Measurements from ENCODE around the gene DNAH12.
A peak's percentile ranks its signal among the peaks of the same experiment; 100 is the strongest.
"Not testable (repeated sequence)": the region's sequence is repeated elsewhere in the genome, so short reads cannot be mapped to it uniquely, and the experiment has no call there.

The DNAH12 gene

DNA sequence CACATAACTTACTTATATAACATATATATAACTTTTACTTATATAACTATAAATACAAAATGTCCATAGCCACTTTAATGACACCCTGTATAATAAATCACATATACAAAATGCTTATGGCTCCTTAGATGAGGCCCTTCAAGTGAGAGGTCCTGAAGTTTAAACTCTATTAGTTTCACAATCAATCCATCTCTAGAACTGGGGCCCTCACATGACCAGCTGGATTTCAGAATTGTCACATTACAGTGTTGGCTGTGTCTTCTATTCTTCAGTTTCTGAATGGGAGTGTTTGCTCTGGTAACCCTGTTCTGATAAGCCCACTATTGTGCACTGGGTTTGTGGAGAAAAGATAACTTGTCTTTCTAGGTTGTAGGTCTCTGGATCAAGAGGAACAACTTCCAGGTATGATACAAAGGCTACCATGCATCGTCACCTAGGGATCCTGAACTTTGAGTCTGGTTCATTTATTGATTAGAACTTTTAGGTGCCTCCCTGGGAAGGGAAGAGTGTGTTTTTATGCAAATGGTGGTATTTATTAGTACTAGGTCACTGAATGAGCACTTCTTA is 107.9 kb downstream of the DNAH12 start:
- in situ Hi-C loops (cut with MboI; ENCODE audit: low pct_unique_long_range_greater_than_20kb, low sequenced_read_pairs): no loop called here
- no peak for DNase-seq

DNA sequence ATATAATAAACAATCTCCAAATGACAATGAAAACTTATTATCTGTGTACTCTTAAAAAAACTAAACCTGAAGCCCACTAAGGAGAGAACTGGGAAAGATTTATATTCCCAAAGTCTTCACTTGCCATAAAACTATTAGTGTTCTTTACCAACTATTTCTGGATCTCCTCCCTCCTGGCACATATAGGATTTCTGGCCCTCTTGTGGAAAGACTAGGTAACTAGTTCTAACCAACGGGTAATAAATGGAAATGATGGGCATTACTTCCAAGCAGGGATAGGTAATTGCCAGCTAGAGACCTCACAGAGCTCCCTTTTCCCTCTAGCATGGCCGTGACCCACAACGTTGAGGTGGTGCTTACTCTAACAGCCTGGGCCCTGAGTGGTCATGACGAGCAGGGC is 110.1 kb downstream of the DNAH12 start:
- in situ Hi-C loops (cut with MboI; ENCODE audit: low pct_unique_long_range_greater_than_20kb, low sequenced_read_pairs): no loop called here
- peak; percentile 12 for DNase-seq

DNA sequence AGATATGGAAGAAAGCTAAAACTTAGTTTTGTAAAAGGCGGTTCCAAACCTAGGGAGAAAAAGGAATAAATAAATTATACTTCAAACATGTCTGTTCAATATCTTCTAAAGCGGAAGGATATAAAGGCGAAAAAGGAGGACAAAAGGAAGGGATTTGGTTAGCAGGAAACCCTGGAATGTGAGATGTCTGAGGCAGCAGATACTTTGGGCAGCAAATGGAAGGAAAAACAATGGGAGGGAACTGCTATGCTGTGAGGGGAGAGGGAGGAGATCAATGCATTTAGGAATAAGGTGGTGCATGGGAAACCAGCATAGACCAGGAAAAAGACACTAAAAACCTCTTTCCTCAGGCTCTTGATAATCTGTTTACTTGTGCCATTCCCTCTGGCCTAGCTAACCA is 120.8 kb downstream of the DNAH12 start:
- in situ Hi-C loops (cut with MboI; ENCODE audit: low pct_unique_long_range_greater_than_20kb, low sequenced_read_pairs): no loop called here
- DNase-seq: no peak

DNA sequence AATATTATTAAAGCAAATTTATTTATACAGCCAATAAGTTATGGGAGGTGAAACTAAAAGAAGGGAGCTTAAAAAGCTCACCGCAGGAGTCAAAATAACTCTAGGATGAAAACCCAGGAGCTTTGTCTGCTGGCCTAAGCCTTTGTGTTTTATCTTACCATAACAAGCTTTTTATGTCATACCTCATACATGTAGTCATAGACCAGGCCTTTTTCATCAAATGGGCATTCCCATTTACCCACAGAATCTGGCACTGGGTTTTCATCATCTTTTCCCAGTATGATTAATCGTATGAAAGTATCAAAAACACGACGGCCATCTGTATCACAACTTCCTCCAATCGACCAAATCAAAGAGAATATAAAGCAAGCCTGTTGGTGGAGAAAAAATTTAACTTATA is 122.8 kb downstream of the DNAH12 start:
- in situ Hi-C loops (cut with MboI; ENCODE audit: low pct_unique_long_range_greater_than_20kb, low sequenced_read_pairs): no loop called here
- DNase-seq: no peak

DNA sequence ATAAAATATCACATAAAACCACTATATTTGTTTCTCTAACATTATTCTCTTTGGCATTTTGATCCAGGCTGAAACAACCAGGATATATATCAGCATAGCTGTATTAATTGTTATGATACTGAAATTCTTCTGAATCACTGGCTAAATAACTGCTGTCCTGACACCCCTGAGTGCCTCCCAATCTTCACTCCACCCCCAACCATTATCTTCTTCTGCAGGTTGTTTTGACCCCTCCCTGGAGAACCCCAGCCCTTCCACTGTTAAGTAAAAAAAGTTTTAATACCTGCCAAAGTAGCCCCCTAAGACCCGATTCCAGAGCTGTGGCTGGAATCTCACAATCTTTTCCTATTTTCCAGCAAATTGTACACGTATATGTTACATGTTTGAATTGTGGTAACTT is 124.1 kb downstream of the DNAH12 start:
- DNase-seq: no peak
- in situ Hi-C loops (cut with MboI; ENCODE audit: low pct_unique_long_range_greater_than_20kb, low sequenced_read_pairs): no loop called here

DNA sequence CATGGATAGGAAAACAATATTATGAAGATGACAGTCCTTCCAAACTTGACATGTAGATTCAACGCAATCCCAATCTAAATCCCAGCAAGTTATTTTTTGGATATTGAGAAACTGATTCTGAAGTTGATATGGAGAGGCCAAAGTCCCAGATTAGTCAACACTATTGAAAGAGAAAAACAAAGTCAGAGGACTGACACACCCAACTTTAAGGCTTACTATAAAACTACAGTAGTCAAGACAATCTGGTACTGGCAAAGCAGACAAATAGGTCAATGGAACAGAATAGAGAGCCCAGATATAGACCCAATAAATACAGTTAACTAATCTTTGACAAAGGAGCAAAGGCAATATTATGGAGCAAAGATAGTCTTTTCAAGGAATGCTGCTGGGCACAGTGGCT is 132.4 kb downstream of the DNAH12 start:
- no peak for DNase-seq
- in situ Hi-C loops (cut with MboI; ENCODE audit: low pct_unique_long_range_greater_than_20kb, low sequenced_read_pairs): no loop called here

DNA sequence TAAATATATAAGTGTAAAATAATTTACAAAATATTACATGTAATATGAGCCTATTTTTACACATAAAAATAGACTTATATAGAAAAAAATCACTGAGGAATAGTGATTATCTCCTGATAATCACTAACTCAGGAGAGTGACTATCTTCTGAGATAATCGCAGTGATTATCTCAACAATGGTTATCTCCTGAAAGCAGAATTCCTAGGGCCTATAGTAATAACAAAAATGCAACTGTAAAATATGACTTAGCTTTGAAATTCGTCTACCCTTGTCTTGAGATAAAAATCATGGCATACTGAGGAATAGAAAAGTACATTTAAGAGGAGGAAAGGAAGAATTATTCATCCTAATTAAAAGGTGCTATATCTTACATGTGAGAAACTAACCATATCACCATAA is 134.7 kb downstream of the DNAH12 start:
- in situ Hi-C loops (cut with MboI; ENCODE audit: low pct_unique_long_range_greater_than_20kb, low sequenced_read_pairs): no loop called here
- no peak for DNase-seq

DNA sequence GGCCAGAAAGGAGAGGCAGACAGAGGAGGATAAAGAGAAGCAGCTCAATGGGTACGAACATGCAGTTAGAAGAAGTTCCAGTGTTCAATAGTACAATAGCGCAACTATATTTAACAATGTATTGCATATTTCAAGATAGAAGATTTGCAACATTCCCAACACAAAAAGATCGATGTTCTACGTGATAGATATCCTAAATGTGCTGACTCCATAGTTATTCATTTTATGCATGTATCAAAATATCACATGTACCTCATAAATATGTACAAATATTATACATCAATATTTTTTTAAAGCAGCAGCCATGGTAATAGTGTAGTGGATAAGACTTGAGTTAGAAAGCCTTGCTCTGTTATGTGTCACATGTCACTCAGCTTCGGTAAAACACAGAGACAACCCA is 141.5 kb downstream of the DNAH12 start:
- in situ Hi-C loops (cut with MboI; ENCODE audit: low pct_unique_long_range_greater_than_20kb, low sequenced_read_pairs): no loop called here
- no peak for DNase-seq

DNA sequence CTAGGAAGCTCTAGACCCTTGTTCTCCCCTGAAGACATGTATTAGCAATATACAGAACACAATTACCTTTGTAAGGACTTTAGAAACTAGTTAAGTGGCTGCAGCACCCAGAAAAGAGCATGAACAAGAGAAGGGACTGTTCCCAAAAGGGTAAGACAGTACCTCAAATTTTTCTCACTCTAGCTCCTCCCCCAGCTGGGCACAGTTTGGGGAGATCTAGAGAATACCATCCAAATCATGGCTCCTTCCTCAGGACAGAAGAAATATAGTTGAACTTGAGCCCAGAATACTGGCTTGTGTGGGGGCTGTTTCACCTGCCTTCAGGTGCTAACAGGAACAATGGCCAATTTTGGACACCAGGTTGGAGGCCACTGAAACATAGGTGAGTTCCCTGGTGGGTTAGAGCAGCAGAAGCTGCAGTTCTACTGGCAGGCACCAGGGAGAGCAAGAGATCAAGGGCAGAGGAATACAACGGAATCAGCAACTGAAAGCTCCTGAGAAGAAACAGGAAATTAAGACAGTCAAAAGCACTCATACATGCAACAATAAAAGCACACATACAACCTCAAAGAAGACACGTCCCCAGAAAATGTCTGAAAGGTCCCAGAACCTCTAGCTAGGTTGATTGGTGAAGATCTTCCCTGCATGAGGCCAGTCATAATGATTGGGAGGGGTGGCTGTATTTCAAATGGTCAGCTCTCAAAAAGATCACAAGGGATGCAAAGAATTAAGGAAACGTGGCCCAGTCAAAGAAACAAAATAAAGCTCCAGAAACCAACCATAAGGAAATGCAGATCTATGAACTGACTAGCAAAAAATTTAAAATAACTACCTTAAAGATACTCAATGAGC is 146.7 kb downstream of the DNAH12 start:
- DNase-seq: peak; percentile 78
- in situ Hi-C loops (cut with MboI; ENCODE audit: low pct_unique_long_range_greater_than_20kb, low sequenced_read_pairs): no loop called here

DNA sequence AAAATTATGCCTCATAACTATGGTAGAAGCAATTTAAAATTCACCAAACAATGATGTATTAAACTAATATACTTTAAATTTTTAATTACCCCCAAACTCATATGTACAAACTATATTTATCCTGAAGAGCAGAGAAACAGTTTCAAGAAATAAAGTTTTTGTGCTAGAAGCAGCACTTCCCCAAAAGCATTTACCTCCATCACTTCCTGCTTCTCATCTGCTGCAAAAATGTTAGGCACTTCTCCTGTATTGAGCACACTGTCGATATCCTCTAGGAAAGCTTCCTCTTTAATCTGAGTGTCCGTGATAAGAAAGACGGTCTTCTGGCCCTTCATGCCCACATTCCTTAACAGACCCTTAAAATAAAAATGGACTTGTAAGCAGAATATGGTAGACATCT is 150.2 kb downstream of the DNAH12 start:
- peak; percentile 44 for DNase-seq
- in situ Hi-C loops (cut with MboI; ENCODE audit: low pct_unique_long_range_greater_than_20kb, low sequenced_read_pairs): no loop called here

DNA sequence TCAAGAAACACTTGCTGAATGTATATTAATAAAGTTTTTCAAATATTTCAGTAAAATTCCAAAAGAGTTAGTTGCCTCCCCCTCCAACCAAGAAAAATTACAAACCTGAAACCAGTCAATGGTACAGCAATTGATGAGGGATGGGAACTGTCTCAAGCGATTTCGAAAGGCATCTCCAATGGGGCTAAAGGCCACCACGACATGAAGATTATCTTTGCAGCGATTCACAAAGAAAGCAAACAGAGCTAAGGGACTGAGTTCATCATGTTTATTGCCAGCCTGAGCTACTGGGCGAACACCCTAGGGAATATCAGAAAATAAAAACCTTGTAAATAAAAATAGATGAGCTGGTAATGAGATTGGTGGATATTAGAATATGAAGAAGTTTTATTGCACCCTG is 152.4 kb downstream of the DNAH12 start:
- in situ Hi-C loops (cut with MboI; ENCODE audit: low pct_unique_long_range_greater_than_20kb, low sequenced_read_pairs): no loop called here
- no peak for DNase-seq

DNA sequence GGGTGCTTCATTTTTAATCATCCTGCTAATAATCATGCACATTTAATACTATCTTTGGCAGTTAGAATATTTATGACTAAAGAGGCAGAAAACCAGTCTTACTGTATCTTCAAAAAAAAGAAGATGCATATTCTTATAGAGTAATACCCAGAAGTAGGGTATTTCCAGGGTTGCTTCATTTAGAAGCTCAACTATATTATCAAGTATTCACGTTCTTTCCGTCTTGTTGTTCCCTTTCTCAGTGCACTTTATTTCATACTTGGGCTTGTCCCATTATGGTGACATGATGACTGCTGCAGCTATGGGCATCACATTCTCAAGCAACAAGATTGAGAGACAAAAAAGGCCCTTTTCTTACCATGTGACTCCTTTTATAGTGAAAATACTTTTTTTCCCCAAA is 154.9 kb downstream of the DNAH12 start:
- in situ Hi-C loops (cut with MboI; ENCODE audit: low pct_unique_long_range_greater_than_20kb, low sequenced_read_pairs): no loop called here

DNA sequence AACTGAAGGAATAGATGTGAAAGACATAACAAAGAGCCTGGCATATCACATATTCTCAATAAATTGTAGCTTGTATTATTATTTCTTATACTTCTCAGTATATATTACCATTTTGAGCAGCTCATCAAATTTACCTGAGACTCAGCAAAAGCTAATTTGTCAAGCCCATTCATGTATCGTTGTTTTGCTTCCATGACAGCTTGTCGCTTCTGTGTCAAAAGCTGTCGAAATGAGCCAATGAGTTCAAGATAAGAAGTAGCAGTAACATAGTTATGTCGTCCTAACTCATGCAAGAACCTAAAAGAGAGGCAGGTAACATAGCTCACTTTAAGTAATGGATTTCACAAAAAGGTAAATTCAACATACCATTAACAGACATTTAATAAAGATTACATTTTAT is 157.8 kb downstream of the DNAH12 start:
- in situ Hi-C loops (cut with MboI; ENCODE audit: low pct_unique_long_range_greater_than_20kb, low sequenced_read_pairs): no loop called here
- DNase-seq: no peak

More for the DNA sequence above, 154.9 kb downstream of the DNAH12 start:
- no peak for DNase-seq

DNA sequence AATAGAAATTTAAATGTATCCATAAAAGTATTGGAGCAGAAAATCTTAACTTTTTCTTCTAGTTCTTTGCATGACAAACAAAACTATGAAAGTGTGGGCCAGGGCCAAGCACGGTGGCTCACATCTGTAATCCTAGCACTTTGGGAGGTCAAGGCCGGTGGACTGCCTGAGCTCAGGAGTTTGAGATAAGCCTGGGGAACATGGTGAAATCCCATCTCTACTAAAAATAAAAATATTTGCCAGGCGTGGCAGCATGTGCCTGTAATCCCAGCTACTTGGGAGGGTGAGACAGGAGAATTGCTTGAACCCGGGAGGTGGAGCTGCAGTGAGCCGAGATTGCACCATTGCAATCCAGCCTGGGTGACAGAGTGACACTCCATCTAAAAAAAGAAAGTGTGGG is 158.6 kb downstream of the DNAH12 start:
- no peak for DNase-seq
- in situ Hi-C loops (cut with MboI; ENCODE audit: low pct_unique_long_range_greater_than_20kb, low sequenced_read_pairs): no loop called here

DNA sequence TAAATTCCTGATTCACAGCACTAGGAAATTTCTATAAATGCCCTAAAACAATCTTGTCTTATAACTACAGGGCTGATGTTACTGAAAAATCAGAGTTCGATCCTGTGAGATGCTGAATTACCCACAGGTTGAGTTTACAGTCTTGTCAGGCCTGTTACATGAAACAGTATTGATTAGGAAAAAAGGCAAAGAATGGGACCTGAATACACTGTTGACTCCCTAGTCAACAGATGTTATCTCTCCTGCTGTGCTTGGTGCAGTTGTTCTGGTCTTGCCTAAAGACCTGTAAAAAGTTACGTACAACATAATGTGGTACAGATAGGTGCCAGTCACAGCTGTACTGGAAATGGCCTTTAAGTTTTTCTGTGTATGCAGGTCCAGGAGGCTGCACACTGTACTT is 160.3 kb downstream of the DNAH12 start:
- in situ Hi-C loops (cut with MboI; ENCODE audit: low pct_unique_long_range_greater_than_20kb, low sequenced_read_pairs): no loop called here
- no peak for DNase-seq

DNA sequence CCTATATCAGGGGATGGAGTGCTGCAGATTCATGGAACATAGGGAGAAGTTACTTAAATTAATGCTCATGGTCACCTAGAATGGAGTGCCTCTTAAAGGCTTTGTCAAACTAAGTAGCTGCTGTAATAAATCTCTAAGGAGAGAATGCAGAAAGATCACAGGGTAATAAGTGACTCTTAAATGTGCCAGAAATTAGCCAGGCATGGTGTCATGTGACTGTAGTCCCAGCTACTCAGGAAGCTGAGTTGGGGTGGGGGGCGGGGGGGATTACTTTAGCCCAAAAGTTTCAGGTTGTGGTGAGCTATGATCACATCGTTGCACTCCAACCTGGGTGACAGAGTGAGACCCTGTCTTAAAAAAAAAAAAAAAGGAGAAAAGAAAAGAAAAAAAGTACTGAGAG is 160.7 kb downstream of the DNAH12 start:
- in situ Hi-C loops (cut with MboI; ENCODE audit: low pct_unique_long_range_greater_than_20kb, low sequenced_read_pairs): no loop called here
- no peak for DNase-seq

DNA sequence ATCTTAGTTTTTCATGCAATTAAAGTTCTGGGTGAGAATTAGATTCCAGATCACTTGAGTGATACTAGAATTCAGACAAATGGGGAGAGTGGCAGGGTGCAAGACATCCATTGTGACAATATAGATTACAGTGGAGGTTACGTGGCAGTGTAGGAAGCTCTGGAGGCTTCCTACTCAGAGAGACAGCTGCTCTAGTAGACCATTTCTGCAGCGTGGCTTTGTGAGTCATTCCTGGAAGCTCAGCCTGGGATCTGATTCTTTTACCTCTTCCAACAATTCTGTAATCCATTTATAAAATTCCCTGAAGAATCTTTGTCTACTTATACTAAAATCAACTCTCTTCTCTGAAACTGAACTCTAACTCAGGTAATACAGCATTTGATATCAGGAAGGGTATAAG is 161.2 kb downstream of the DNAH12 start:
- DNase-seq: no peak

DNA sequence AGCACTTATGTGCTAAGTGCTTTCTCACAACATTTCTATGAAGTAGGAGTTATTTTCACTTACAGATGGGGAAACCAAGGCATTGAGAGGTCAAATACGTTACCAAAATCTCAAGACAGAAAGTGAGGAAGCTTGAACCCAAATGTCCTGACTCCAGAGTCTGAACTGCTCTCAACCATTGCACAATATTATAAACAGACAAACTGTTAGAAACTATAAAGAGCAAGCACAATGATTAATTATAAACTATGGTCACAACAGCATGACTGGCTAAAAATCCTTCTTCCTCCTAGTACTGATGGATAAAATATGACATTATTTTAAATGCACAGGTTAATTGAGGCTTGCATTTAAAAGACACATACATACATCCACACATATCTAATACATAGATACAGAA is 173.8 kb downstream of the DNAH12 start:
- in situ Hi-C loops (cut with MboI; ENCODE audit: low pct_unique_long_range_greater_than_20kb, low sequenced_read_pairs): no loop called here
- DNase-seq: no peak

More for the DNA sequence above, 161.2 kb downstream of the DNAH12 start:
- in situ Hi-C loops (cut with MboI; ENCODE audit: low pct_unique_long_range_greater_than_20kb, low sequenced_read_pairs): no loop called here

DNA sequence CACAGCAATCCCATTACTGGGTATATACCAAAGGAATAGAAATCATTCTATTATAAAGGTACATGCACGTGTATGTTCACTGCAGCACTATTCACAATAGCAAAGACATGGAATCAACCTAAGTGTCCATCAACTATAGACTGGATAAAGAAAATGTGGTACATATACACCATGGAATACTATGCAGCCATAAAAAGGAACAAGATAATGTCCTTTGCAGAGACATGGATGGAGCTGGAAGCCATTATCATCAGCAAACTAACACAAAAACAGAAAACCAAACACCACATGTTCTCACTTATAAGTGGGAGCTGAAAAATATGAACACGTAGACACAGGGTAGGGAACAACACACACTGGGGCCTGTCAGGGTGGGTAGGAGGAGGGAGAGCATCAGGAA is 179.1 kb downstream of the DNAH12 start:
- in situ Hi-C loops (cut with MboI; ENCODE audit: low pct_unique_long_range_greater_than_20kb, low sequenced_read_pairs): not testable (repeated sequence)

DNA sequence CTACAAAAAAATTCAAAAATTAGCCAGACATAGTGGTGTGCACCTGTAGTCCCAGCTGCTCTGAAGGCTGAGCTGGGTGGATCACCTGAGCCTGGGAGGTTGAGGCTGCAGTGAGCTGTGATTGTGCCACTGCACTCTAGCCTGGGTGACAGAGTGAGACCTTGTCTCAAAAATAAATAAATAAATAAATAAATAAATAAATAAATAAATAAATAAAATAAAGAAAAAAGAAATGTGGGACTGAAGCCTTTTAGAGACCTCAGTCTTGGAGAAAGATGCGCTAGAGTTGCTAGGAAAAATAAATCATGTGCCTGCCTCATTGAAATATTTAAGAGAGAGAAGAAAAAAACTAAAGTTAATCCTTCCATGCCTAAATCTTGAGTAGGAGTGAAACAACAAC is 187.9 kb downstream of the DNAH12 start:
- in situ Hi-C loops (cut with MboI; ENCODE audit: low pct_unique_long_range_greater_than_20kb, low sequenced_read_pairs); DNase-seq: not testable (repeated sequence)

More for the DNA sequence above, 179.1 kb downstream of the DNAH12 start:
- not testable (repeated sequence) for DNase-seq

DNA sequence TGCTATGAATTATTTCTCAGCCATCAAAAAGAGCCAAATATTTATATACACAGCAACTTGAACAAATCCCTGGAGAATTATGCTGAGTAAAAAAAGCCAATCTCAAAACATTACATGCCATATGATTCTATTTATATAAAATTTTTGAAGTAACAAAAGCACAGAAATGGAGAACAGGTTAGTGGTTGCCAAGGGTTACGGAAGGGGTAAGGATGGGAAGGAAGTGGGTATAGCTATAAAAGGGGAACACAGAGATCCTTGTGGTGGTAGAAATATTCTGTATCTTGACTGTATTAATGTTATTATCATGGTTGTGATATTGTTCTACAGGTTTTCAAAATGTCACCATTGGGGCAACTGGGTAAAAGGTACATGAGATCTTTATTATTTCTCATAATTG is 189.4 kb downstream of the DNAH12 start:
- in situ Hi-C loops (cut with MboI; ENCODE audit: low pct_unique_long_range_greater_than_20kb, low sequenced_read_pairs): no loop called here
- peak; percentile 46 for DNase-seq
